H1 (cell line): Measurements from ENCODE around the gene THRB.

ENCODE experiments used
- CBX8 ChIP-seq: fragments of 300-800, 300-1000 bp; sonication (generic); IDR thresholded peaks from 2 replicates; pipeline ENCODE4 v1.7.1; 2016; ENCODE audit warnings: low read depth, low read length, borderline replicate concordance
- EZH2 ChIP-seq: fragments of 200-600 bp; sonication (generic); IDR thresholded peaks from 2 replicates; pipeline ENCODE4 v1.7.1; 2012; ENCODE audit warnings: low read depth, mild to moderate bottlenecking, moderate library complexity, low read length, inconsistent platforms; ENCODE audit not compliant: severe bottlenecking
- KDM1A ChIP-seq: fragments of 200-600, 300-600 bp; sonication (generic); IDR thresholded peaks from 2 replicates; pipeline ENCODE4 v1.7.1; 2016; ENCODE audit warnings: mild to moderate bottlenecking, low read length, borderline replicate concordance

- no peak for TF ChIP-seq CBX8
- no peak for TF ChIP-seq EZH2
- no peak for TF ChIP-seq KDM1A
Measured at GRCh38 chr3:24348348-24348747, 146.3 kb downstream of the THRB start.
